ENCODE data around the gene ABCF3.

DNA sequence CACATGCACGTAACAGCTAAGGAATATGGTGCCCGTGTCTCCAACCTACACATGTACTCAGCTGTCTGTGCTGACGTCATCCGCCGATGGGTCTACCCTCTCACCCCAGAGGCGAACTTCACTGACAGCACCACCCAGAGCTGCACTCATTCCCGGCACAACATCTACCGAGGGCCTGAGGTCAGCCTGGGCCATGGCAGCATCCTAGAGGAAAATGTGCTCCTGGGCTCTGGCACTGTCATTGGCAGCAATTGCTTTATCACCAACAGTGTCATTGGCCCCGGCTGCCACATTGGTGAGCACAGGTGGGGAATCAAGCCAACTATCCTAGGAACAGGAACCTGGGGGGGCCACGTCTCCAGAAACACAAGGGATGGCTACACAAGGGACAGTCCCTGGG lies 45.6 kb upstream of the ABCF3 start:
- TF ChIP-seq, protein P1, sequence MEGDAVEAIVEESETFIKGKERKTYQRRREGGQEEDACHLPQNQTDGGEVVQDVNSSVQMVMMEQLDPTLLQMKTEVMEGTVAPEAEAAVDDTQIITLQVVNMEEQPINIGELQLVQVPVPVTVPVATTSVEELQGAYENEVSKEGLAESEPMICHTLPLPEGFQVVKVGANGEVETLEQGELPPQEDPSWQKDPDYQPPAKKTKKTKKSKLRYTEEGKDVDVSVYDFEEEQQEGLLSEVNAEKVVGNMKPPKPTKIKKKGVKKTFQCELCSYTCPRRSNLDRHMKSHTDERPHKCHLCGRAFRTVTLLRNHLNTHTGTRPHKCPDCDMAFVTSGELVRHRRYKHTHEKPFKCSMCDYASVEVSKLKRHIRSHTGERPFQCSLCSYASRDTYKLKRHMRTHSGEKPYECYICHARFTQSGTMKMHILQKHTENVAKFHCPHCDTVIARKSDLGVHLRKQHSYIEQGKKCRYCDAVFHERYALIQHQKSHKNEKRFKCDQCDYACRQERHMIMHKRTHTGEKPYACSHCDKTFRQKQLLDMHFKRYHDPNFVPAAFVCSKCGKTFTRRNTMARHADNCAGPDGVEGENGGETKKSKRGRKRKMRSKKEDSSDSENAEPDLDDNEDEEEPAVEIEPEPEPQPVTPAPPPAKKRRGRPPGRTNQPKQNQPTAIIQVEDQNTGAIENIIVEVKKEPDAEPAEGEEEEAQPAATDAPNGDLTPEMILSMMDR (IDR thresholded peaks at IDR 0.05; ENCODE audit: poor library complexity): no peak
- no peak for TF ChIP-seq EZH2phosphoT487 (IDR thresholded peaks at IDR 0.05; ENCODE audit: low read depth, severe bottlenecking, unreplicated experiment)
